Tibial nerve (tissue), 4 donors: ENCODE data around the gene PLEKHF1. TPM values are rescaled to one million over a fixed set of nuclear protein-coding genes. Genes with fewer than 3 reads are reported as not detected.

ENCODE experiments used
- DNase-seq, 2 donors: peaks; one replicate each; pipeline ENCODE4 v3.0.0-alpha.2; 2019; ENCODE audit warnings: low spot score in 2 of 2
- H3K27ac ChIP-seq, 4 donors: fragments of 200-600 bp; sonication (generic) in 3 of 4; one replicate each; pipeline ENCODE4 v1.5.1; 2017 to 2019; ENCODE audit warnings: mild to moderate bottlenecking in 1 of 4
- H3K27me3 ChIP-seq, 2 donors: fragments of 200-600 bp; sonication (generic) in 1 of 2; one replicate each; pipeline versions ENCODE4 v1.5.1 to v1.6.0; 2017 to 2019
- H3K36me3 ChIP-seq, 3 donors: fragments of 200-600 bp; sonication (generic); one replicate each; pipeline ENCODE4 v1.5.1; 2018 to 2019
- H3K4me1 ChIP-seq, 4 donors: fragments of 200-600 bp; sonication (generic) in 3 of 4; one replicate each; pipeline ENCODE4 v1.5.1; 2017 to 2019
- H3K4me3 ChIP-seq, 4 donors: fragments of 200-600 bp; sonication (generic) in 3 of 4; one replicate each; pipeline ENCODE4 v1.5.1; 2017 to 2019; ENCODE audit warnings: mild to moderate bottlenecking in 1 of 4, moderate library complexity in 1 of 4
- H3K9me3 ChIP-seq, 4 donors: fragments of 200-600 bp; sonication (generic) in 3 of 4; one replicate each; pipeline ENCODE4 v1.5.1; 2017 to 2019
- EP300 ChIP-seq, 2 donors: sonication (generic); formaldehyde crosslinking; IDR thresholded peaks; one replicate each; pipeline ENCODE4 v1.6.1; 2017; ENCODE audit warnings: antibody characterized with exemption in 2 of 2, mild to moderate bottlenecking in 1 of 2
- POLR2A ChIP-seq, 2 donors: fragments of 450-650 bp; IDR thresholded peaks; one replicate each; pipeline ENCODE4 v1.6.1; 2017; ENCODE audit warnings: antibody characterized with exemption in 2 of 2, mild to moderate bottlenecking in 2 of 2, moderate library complexity in 2 of 2
- WGBS, 2 donors: methylation state at CpG; one replicate each; pipeline ENCODE4 v1.1.5; 2018; 5-methylcytosine and 5-hydroxymethylcytosine counted together
- total RNA-seq, 4 donors: library from RNA; depleted of rRNA; stranded (reverse); fragments of >200 nt; gene quantifications; one replicate each; pipeline ENCODE4 v1.1.0, GENCODE V29; 2016
- TF ChIP-seq, protein P1 (sequence below), 5 experiments: fragments of 200-600 bp in 3 of 5; fragments of 450-650 bp in 2 of 5; sonication (generic) in 3 of 5; IDR thresholded peaks; one replicate each; pipeline ENCODE4 v1.5.1; 2016 to 2019; ENCODE audit warnings: antibody characterized with exemption in 5 of 5, mild to moderate bottlenecking in 3 of 5, moderate library complexity in 2 of 5

Gene PLEKHF1
- total RNA-seq, 4 donors from 2014 or later, result 52.2 to 119 (median 89.0) TPM

DNA sequence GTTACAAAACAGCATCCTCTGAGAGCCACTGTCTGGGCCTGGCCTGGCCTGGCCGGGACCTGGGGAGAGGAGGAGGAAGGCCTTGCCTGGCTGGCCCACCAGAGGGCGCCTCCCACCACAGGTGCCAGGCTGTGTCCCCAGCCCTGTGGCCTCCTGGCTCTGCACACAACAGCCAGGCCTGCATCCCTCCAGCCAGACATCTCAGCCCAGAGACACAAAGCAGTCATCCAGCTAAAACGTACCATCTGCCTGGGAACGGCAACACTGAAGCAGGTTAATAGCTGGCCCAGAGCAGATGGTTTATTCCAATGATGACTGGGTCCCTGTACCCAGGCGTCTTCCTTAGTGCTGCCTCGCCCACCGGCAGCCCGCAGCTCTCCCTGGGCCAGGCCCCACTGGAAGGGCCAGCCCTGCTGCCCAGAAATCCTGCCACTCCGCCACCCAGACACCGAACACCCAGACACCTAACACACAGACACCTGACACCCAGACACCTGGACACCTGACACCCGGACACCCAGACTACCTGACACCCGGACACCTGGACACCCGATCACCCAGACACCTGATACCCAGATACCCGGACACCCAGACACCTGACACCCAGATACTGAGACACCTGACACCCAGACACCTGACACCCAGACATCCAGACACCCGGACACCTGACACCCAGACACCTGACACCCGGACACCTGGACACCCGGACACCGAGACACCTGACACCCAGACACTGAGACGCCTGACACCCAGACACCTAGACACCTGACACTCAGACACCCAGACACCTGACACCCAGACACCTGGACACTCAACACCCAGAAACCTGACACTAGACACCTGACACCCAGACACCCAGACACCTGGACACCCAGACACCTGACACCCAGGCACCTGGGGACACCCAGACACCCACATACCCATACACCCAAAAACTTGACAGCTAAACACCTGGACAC is 29.7 kb downstream of the PLEKHF1 start:
- Histone ChIP-seq H3K36me3 (peaks cover 0 to 9% (median 0%) of the 10 kb centered on the region in 3 donors), H3K27ac (peak overlapping the region; percentile 2 to 67 (median 8)), H3K9me3 (peaks cover 0 to 10% (median 1%) of the 10 kb centered on the region in 4 donors), H3K4me3 (no peak overlapping the region), H3K27me3 (no peaks in the 10 kb centered on the region), H3K4me1 (peaks cover 0 to 19% (median 7%) of the 10 kb centered on the region in 4 donors)
- DNase-seq, result peak; percentile 79 to 84
- 70 to 78% methylated on average over 8 to 18 of the region's 19 CpGs for WGBS, 2 donors
- no peak for TF ChIP-seq POLR2A (IDR thresholded peaks at IDR 0.05)
- TF ChIP-seq, protein P1, sequence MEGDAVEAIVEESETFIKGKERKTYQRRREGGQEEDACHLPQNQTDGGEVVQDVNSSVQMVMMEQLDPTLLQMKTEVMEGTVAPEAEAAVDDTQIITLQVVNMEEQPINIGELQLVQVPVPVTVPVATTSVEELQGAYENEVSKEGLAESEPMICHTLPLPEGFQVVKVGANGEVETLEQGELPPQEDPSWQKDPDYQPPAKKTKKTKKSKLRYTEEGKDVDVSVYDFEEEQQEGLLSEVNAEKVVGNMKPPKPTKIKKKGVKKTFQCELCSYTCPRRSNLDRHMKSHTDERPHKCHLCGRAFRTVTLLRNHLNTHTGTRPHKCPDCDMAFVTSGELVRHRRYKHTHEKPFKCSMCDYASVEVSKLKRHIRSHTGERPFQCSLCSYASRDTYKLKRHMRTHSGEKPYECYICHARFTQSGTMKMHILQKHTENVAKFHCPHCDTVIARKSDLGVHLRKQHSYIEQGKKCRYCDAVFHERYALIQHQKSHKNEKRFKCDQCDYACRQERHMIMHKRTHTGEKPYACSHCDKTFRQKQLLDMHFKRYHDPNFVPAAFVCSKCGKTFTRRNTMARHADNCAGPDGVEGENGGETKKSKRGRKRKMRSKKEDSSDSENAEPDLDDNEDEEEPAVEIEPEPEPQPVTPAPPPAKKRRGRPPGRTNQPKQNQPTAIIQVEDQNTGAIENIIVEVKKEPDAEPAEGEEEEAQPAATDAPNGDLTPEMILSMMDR (IDR thresholded peaks at IDR 0.05), result peak; percentile 88 to 94 (median 92)
- TF ChIP-seq EP300 (IDR thresholded peaks at IDR 0.05), result peak in 1 of 2 donors; percentile 65

DNA sequence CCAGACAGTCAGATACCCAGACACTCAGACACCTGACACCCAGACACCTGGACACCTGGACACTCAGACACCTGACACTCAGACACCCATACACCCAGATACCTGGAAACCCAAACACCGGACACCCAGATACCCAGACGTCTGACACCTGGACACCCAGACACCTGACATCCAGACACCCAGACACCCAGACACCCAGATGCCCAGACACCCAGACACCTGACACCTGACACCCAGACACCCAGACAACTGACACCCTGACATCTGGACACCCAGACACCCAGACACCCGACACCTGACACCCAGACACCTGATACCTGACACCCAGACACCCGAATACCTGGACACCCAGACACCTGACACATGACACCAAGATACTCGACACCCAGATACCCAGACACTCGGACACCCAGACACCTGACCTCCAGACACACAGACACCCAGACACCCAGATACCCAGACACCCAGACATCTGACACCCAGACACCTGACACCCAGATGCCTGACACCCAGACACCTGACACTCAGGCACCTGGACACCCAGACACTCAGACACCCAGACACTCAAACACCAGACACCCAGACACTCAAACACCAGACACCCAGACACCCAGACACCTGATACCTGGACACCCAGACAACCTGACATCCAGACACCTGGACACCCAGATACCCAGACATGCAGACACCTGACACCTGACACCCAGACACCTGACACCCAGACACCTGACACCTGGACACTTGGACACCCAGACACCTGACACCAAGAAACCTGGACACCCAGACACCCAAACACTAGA is 30.7 kb downstream of the PLEKHF1 start:
- Histone ChIP-seq H3K9me3 (peaks cover 0 to under 1% (median 0%) of the 10 kb centered on the region in 4 donors), H3K27me3 (no peaks in the 10 kb centered on the region), H3K27ac (peak overlapping the region in 1 of 4 donors; percentile 67), H3K4me1 (peaks cover 0 to 19% (median 7%) of the 10 kb centered on the region in 4 donors), H3K4me3 (no peak overlapping the region), H3K36me3 (peaks cover 0 to 8% (median 0%) of the 10 kb centered on the region in 3 donors)
- WGBS, 2 donors, result 75 to 81% methylated on average over 5 to 6 of the region's 6 CpGs
- TF ChIP-seq, protein P1 (IDR thresholded peaks at IDR 0.05), result no peak
- no peak for TF ChIP-seq EP300 (IDR thresholded peaks at IDR 0.05)
- no peak for TF ChIP-seq POLR2A (IDR thresholded peaks at IDR 0.05)
- no peak for DNase-seq

DNA sequence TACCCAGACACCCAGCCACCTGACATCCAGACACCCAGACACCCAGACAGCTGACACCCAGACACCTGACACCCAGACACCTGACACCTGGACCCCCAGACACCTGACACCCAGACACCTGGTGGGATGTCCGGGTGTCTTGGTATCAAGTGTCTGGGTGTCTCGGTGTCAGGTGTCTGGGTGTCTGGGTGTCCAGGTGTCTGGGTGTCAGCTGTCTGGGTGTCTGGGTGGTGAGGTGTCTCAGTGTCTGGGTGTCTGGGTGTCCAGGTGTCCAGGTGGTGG is 31.2 kb downstream of the PLEKHF1 start:
- no peak for DNase-seq
- WGBS, 2 donors, result 71% methylated on average over 2 of the region's 2 CpGs; no CpG with 5 or more reads in 1 of the 2 donors
- H3K4me1 ChIP-seq, result peaks cover 0 to 19% (median 7%) of the 10 kb centered on the region in 4 donors
- H3K27me3 ChIP-seq, result no peaks in the 10 kb centered on the region
- H3K4me3 ChIP-seq, result no peak overlapping the region
- H3K36me3 ChIP-seq, result peaks cover 0 to 12% (median 0%) of the 10 kb centered on the region in 3 donors
- TF ChIP-seq POLR2A (IDR thresholded peaks at IDR 0.05), result no peak
- TF ChIP-seq EP300 (IDR thresholded peaks at IDR 0.05), result no peak
- TF ChIP-seq, protein P1 (IDR thresholded peaks at IDR 0.05), result no peak
- no peaks in the 10 kb centered on the region for H3K9me3 ChIP-seq
- no peak overlapping the region for H3K27ac ChIP-seq

DNA sequence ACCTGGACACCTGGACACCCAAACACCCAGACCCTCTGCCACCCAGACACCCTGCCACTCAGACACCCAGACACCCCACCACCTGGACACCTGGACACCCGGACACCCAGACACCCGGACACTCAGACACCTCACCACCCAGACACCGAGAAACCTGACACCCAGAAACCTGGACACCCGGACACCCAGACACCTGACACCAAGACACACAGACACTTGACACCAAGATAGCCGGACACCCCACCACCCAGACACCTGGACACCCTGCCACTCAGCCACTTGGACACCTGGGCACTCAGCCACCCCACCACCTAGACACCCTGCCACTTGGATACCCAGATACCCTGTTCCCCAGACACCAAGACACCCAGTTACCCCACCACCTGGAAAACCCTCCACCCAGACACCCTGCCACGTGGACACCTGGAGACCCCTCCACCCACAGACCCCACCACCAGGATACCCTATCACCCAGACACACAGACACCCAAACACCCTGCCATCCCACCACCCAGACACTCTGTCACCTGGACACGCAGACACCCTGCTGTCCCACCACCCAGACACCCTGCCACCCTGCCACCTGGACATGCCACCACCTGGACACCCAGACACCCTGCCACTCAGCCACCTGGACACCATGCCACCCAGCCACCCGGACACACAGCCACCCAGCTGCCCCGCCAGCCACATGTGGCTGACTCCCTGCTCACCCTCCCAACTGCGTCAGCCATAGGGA is 32.4 kb downstream of the PLEKHF1 start:
- H3K27ac ChIP-seq, result no peak overlapping the region
- no peak for TF ChIP-seq POLR2A (IDR thresholded peaks at IDR 0.05)
- TF ChIP-seq, protein P1 (IDR thresholded peaks at IDR 0.05), result no peak
- TF ChIP-seq EP300 (IDR thresholded peaks at IDR 0.05), result no peak
- WGBS, 2 donors, result 79 to 82% methylated on average over 6 to 9 of the region's 10 CpGs
- no peak for DNase-seq
- no peaks in the 10 kb centered on the region for H3K27me3 ChIP-seq
- peaks cover 0 to 23% (median 0%) of the 10 kb centered on the region in 3 donors for H3K36me3 ChIP-seq
- peaks cover 0 to 19% (median 7%) of the 10 kb centered on the region in 4 donors for H3K4me1 ChIP-seq
- H3K9me3 ChIP-seq, result no peaks in the 10 kb centered on the region
- no peak overlapping the region for H3K4me3 ChIP-seq
